Fibroblast of lung (primary cell): ENCODE data around the gene CNKSR3. TPM values are rescaled to one million over a fixed set of nuclear protein-coding genes. Genes with fewer than 3 reads are reported as not detected.

Experiments
- DNase-seq, 2 donors: peaks; one replicate each; pipeline versions ENCODE4 v3.0.0 to v3.0.0-alpha.2; 2010; ENCODE audit warnings: low read depth in 2 of 2
- H2AFZ ChIP-seq: 2 replicates; pipeline ENCODE4 v1.5.1; 2012; ENCODE audit warnings: low read length, control low read depth, inconsistent platforms
- H3K27ac ChIP-seq: 2 replicates; pipeline ENCODE4 v1.5.1; 2011; ENCODE audit warnings: low read length, control low read depth; ENCODE audit not compliant: insufficient read depth
- H3K27me3 ChIP-seq: 2 replicates; pipeline ENCODE4 v1.5.1; 2011; ENCODE audit warnings: mild to moderate bottlenecking, low read length; ENCODE audit not compliant: control insufficient read depth, insufficient read depth
- H3K36me3 ChIP-seq: 2 replicates; pipeline ENCODE4 v1.5.1; 2011; ENCODE audit warnings: low read length; ENCODE audit not compliant: control insufficient read depth, insufficient read depth
- H3K4me1 ChIP-seq: 2 replicates; pipeline ENCODE4 v1.5.1; 2011; ENCODE audit warnings: low read length; ENCODE audit not compliant: control insufficient read depth, insufficient read depth; ENCODE audit errors: extremely low read depth
- H3K4me2 ChIP-seq: 2 replicates; pipeline ENCODE4 v1.5.1; 2011; ENCODE audit warnings: low read length, control low read depth; ENCODE audit not compliant: insufficient read depth; ENCODE audit errors: extremely low read depth
- H3K4me3 ChIP-seq, 4 experiments: fragments of 200-600 bp in 1 of 4; sonication (generic) in 1 of 4; replicated peaks in 1 of 4; 2 replicates each; pipeline ENCODE4 v1.5.1; 2011 to 2016; ENCODE audit warnings: low read length in 4 of 4, low read depth in 3 of 4, mild to moderate bottlenecking in 3 of 4, control low read depth in 2 of 4, inconsistent platforms in 1 of 4, mixed read lengths in 1 of 4; ENCODE audit not compliant: insufficient read depth in 1 of 4; ENCODE audit errors: control extremely low read depth in 1 of 4
- H3K79me2 ChIP-seq: 2 replicates; pipeline ENCODE4 v1.5.1; 2012; ENCODE audit warnings: mild to moderate bottlenecking, low read length, inconsistent platforms; ENCODE audit not compliant: control insufficient read depth, insufficient read depth
- H3K9ac ChIP-seq: 2 replicates; pipeline ENCODE4 v1.5.1; 2011; ENCODE audit warnings: mild to moderate bottlenecking, low read length, control low read depth; ENCODE audit not compliant: insufficient read depth
- H3K9me3 ChIP-seq: 2 replicates; pipeline ENCODE4 v1.5.1; 2012; ENCODE audit warnings: low read depth, low read length; ENCODE audit not compliant: control insufficient read depth, insufficient read depth
- H4K20me1 ChIP-seq: 2 replicates; pipeline ENCODE4 v1.5.1; 2011; ENCODE audit warnings: low read length; ENCODE audit not compliant: control insufficient read depth, insufficient read depth; ENCODE audit errors: extremely low read depth
- CTCF ChIP-seq, 2 donors: IDR thresholded peaks in 1 of 2; conservative IDR thresholded peaks in 1 of 2; 1 replicate in 1 of 2; 2 replicates in 1 of 2; pipeline ENCODE4 v1.5.1; 2011 to 2012; ENCODE audit warnings: low read length in 2 of 2, control low read depth in 1 of 2, inconsistent platforms in 1 of 2, low read depth in 1 of 2, mild to moderate bottlenecking in 1 of 2
- EZH2 ChIP-seq: IDR thresholded peaks from 2 replicates; pipeline ENCODE4 v1.5.1; 2012; ENCODE audit warnings: low read length, control low read depth, mild to moderate bottlenecking; ENCODE audit errors: missing control alignments
- polyA plus RNA-seq, 2 donors: library from polyadenylated mRNA; depleted of rRNA in 1 of 2; stranded (reverse) in 1 of 2; unstranded in 1 of 2; fragments of >200 nt; gene quantifications; 2 replicates each; pipeline ENCODE4 v1.2.1, GENCODE V29; 2011 to 2012; ENCODE audit warnings: missing spikeins in 1 of 2
- total RNA-seq: library from RNA; depleted of rRNA; stranded (reverse); fragments of >200 nt; gene quantifications from 2 replicates; pipeline ENCODE4 v1.2.1, GENCODE V29; 2014

CNKSR3 gene
- total and polyA plus RNA-seq, 2 donors (not counting 1 experiment from before 2014, with no cell fraction given): 5.5 to 14.0 TPM

- Histone ChIP-seq H3K9me3 (no peaks in the 10 kb centered on the region), H3K27me3 (no peaks in the 10 kb centered on the region), H3K36me3 (no peaks in the 10 kb centered on the region), H3K4me3 (no peak overlapping the region), H2AFZ (no peak overlapping the region), H3K79me2 (no peaks in the 10 kb centered on the region), H3K9ac (no peak overlapping the region), H3K27ac (no peak overlapping the region), H3K4me1 (no peaks in the 10 kb centered on the region), H4K20me1 (no peaks in the 10 kb centered on the region), H3K4me2 (no peak overlapping the region)
- no peak for TF ChIP-seq EZH2
- no peak for TF ChIP-seq CTCF (conservative IDR thresholded peaks at IDR 0.05 in 1 of 2, IDR thresholded peaks at IDR 0.05 in 1 of 2; ENCODE audit: low read depth in 1 of 2, low read length in 2 of 2)
- no peak for DNase-seq
Observed at GRCh38 chr6:154356113-154356512, 154.4 kb downstream of the CNKSR3 start.

- no peak overlapping the region for H3K27ac ChIP-seq
- H3K4me2 ChIP-seq: no peak overlapping the region
- no peak overlapping the region for H3K4me3 ChIP-seq
- no peak for TF ChIP-seq EZH2
- no peak for TF ChIP-seq CTCF (conservative IDR thresholded peaks at IDR 0.05 in 1 of 2, IDR thresholded peaks at IDR 0.05 in 1 of 2; ENCODE audit: low read depth in 1 of 2, low read length in 2 of 2)
- H3K4me1 ChIP-seq: no peaks in the 10 kb centered on the region
- H2AFZ ChIP-seq: no peak overlapping the region
- no peak for DNase-seq
- no peaks in the 10 kb centered on the region for H3K9me3 ChIP-seq
- H4K20me1 ChIP-seq: no peaks in the 10 kb centered on the region
- H3K79me2 ChIP-seq: no peaks in the 10 kb centered on the region
- no peaks in the 10 kb centered on the region for H3K27me3 ChIP-seq
- no peak overlapping the region for H3K9ac ChIP-seq
- H3K36me3 ChIP-seq: no peaks in the 10 kb centered on the region
Observed at GRCh38 chr6:154354265-154354777, 156.2 kb downstream of the CNKSR3 start.

- TF ChIP-seq EZH2: no peak
- no peak for TF ChIP-seq CTCF (conservative IDR thresholded peaks at IDR 0.05 in 1 of 2, IDR thresholded peaks at IDR 0.05 in 1 of 2; ENCODE audit: low read depth in 1 of 2, low read length in 2 of 2)
- no peak overlapping the region for H3K4me2 ChIP-seq
- H3K27me3 ChIP-seq: no peaks in the 10 kb centered on the region
Observed at GRCh38 chr6:154353626-154354025, 156.9 kb downstream of the CNKSR3 start.

More at GRCh38 chr6:154353626-154354025, 156.9 kb downstream of the CNKSR3 start:
- Histone ChIP-seq H2AFZ (no peak overlapping the region), H3K27ac (no peak overlapping the region), H3K36me3 (no peaks in the 10 kb centered on the region), H3K4me1 (no peaks in the 10 kb centered on the region), H4K20me1 (no peaks in the 10 kb centered on the region), H3K79me2 (no peaks in the 10 kb centered on the region), H3K9ac (no peak overlapping the region), H3K9me3 (no peaks in the 10 kb centered on the region), H3K4me3 (no peak overlapping the region)
- DNase-seq: no peak
